Activated CD8-positive, alpha-beta memory T cell treated with anti-CD3 and anti-CD28 coated beads, Interleukin-2, amount 50 U/mL, for 1 hour (primary cell): ENCODE results near the gene KLHDC10.
"Not testable (repeated sequence)": the region's sequence is repeated elsewhere in the genome, so short reads cannot be mapped to it uniquely, and the experiment has no call there.

Experiments
- DNase-seq: peaks from one replicate; pipeline ENCODE4 v3.0.0-alpha.2; 2020; ENCODE audit errors: extremely low read depth

The KLHDC10 gene

GRCh38 chr7:130141161-130141883, 71.0 kb downstream of the KLHDC10 start:
- DNase-seq = no peak

- no peak for DNase-seq
Measured at GRCh38 chr7:130141884-130142653, 71.7 kb downstream of the KLHDC10 start.

- no peak for DNase-seq
Measured at GRCh38 chr7:130142654-130143333, 72.5 kb downstream of the KLHDC10 start.

- DNase-seq = no peak
Measured at GRCh38 chr7:130143334-130143732, 73.0 kb downstream of the KLHDC10 start.

GRCh38 chr7:130143986-130144311, 73.6 kb downstream of the KLHDC10 start:
- no peak for DNase-seq

GRCh38 chr7:130144312-130145171, 74.2 kb downstream of the KLHDC10 start:
- no peak for DNase-seq

- DNase-seq = no peak
Measured at GRCh38 chr7:130145424-130146100, 75.2 kb downstream of the KLHDC10 start.

- not testable (repeated sequence) for DNase-seq
Measured at GRCh38 chr7:130146142-130146541, 75.8 kb downstream of the KLHDC10 start.

GRCh38 chr7:130146693-130147405, 76.5 kb downstream of the KLHDC10 start:
- no peak for DNase-seq

- no peak for DNase-seq
Measured at GRCh38 chr7:130147710-130148325, 77.5 kb downstream of the KLHDC10 start.

GRCh38 chr7:130148561-130148960, 78.2 kb downstream of the KLHDC10 start:
- DNase-seq = no peak

- DNase-seq = no peak
Measured at GRCh38 chr7:130149281-130150139, 79.2 kb downstream of the KLHDC10 start.

- no peak for DNase-seq
Measured at GRCh38 chr7:130150587-130150986, 80.3 kb downstream of the KLHDC10 start.

GRCh38 chr7:130151591-130152492, 81.5 kb downstream of the KLHDC10 start:
- no peak for DNase-seq

- no peak for DNase-seq
Measured at GRCh38 chr7:130152493-130153210, 82.3 kb downstream of the KLHDC10 start.

- DNase-seq = no peak
Measured at GRCh38 chr7:130153211-130153908, 83.0 kb downstream of the KLHDC10 start.

- no peak for DNase-seq
Measured at GRCh38 chr7:130154131-130154500, 83.8 kb downstream of the KLHDC10 start.
